GM12878 (cell line): ENCODE measurements around the gene CPVL. TPM values are rescaled to one million over a fixed set of nuclear protein-coding genes. Genes with fewer than 3 reads are reported as not detected.

Experiments used
- ATAC-seq: fragments of 200-7000 bp; cut with Tn5 transposase; 3 replicates; pipeline ENCODE4 v1.9.1; 2020; ENCODE audit warnings: mild to moderate bottlenecking, moderate library complexity
- BruUV-seq: library from RNA; stranded (reverse); fragments of 400-500 nt; replicated peaks from 2 replicates; lab custom pipeline; 2021; lab: Mats Ljungman, UMichigan
- CTCF ChIA-PET: fragments of 300-600 bp; sonication (Branson Sonifier 250); formaldehyde crosslinking; extraction: SDS; loops from one replicate; lab custom pipeline; 2021; ENCODE audit warnings: inconsistent platforms; lab: Yijun Ruan, JAX
- POLR2A ChIA-PET: fragments of 350-600 bp; formaldehyde crosslinking; extraction: SDS; loops from one replicate; lab custom pipeline; 2021; ENCODE audit warnings: inconsistent platforms; lab: Charles Lee
- RAD21 ChIA-PET: fragments of 300-600 bp; sonication (Branson Sonifier 250); formaldehyde crosslinking; loops from one replicate; lab custom pipeline; 2023; ENCODE audit warnings: antibody characterized with exemption; ENCODE audit not compliant: unreplicated experiment; lab: Charles Lee
- SMC1A ChIA-PET: fragments of 300-600 bp; sonication (Branson Sonifier 250); formaldehyde crosslinking; loops from one replicate; lab custom pipeline; 2023; ENCODE audit not compliant: unreplicated experiment, uncharacterized antibody; lab: Charles Lee
- DNase-seq: peaks from one replicate; pipeline ENCODE4 v3.0.0-alpha.2; 2011; ENCODE audit warnings: low read depth, low spot score
- FAIRE-seq: peaks from 3 replicates; lab custom pipeline; 2011; peaks lifted over from hg19 to GRCh38; lab: Jason Lieb, UNC
- H2AFZ ChIP-seq: 2 replicates; pipeline ENCODE4 v1.6.0; 2011; ENCODE audit warnings: low read depth, low read length, control low read depth; ENCODE audit not compliant: control insufficient read depth
- H3K27ac ChIP-seq: 2 replicates; pipeline ENCODE4 v1.5.1; 2011; ENCODE audit warnings: control low read depth; ENCODE audit not compliant: control insufficient read depth, insufficient read depth
- H3K27me3 ChIP-seq, 2 experiments: replicated peaks in 1 of 2; 2 replicates each; pipeline versions ENCODE4 v1.6.0 to v1.6.1; 2011; ENCODE audit warnings: low read length in 1 of 2; ENCODE audit not compliant: control insufficient read depth in 2 of 2, insufficient read depth in 2 of 2
- H3K36me3 ChIP-seq, 2 experiments: 2 replicates each; pipeline ENCODE4 v1.5.1; 2011; ENCODE audit warnings: low read length in 1 of 2; ENCODE audit not compliant: control insufficient read depth in 2 of 2, insufficient read depth in 2 of 2
- H3K4me1 ChIP-seq: 2 replicates; pipeline ENCODE4 v1.6.1; 2011; ENCODE audit warnings: mild to moderate bottlenecking, low read length, moderate library complexity, mixed read lengths; ENCODE audit not compliant: control insufficient read depth, insufficient read depth
- H3K4me2 ChIP-seq: 2 replicates; pipeline ENCODE4 v1.6.0; 2011; ENCODE audit warnings: control low read depth; ENCODE audit not compliant: control insufficient read depth, insufficient read depth
- H3K4me3 ChIP-seq: fragments of 200-600 bp; sonication (generic); 2 replicates; pipeline ENCODE4 v1.5.1; 2016
- H3K79me2 ChIP-seq: 2 replicates; pipeline ENCODE4 v1.6.0; 2011; ENCODE audit warnings: low read length; ENCODE audit not compliant: control insufficient read depth, insufficient read depth
- H3K9ac ChIP-seq: 2 replicates; pipeline ENCODE4 v1.8.0; 2011; ENCODE audit warnings: low read length, control low read depth, mixed read lengths; ENCODE audit not compliant: control insufficient read depth, insufficient read depth
- H3K9me3 ChIP-seq: replicated peaks from 3 replicates; pipeline ENCODE4 v1.5.1; 2011; ENCODE audit warnings: mild to moderate bottlenecking, low read length; ENCODE audit not compliant: control insufficient read depth, insufficient read depth
- H4K20me1 ChIP-seq: 2 replicates; pipeline ENCODE4 v1.6.0; 2011; ENCODE audit not compliant: control insufficient read depth, insufficient read depth
- CBX5 ChIP-seq: sonication (generic); IDR thresholded peaks from 2 replicates; pipeline ENCODE4 v1.6.1; 2016; ENCODE audit warnings: low read depth, moderate library complexity, mild to moderate bottlenecking, inconsistent platforms
- CEBPB ChIP-seq, 2 experiments: fragments of 150-350 bp in 1 of 2; IDR thresholded peaks; 2 replicates each; pipeline ENCODE4 v1.6.1; 2012 to 2014; ENCODE audit warnings: low read depth in 2 of 2, low read length in 2 of 2, borderline replicate concordance in 1 of 2, inconsistent platforms in 1 of 2
- CUX1 ChIP-seq: IDR thresholded peaks from 2 replicates; pipeline ENCODE4 v1.6.1; 2012; ENCODE audit warnings: improper control_type of control experiment, low read depth, low read length; ENCODE audit not compliant: insufficient replicate concordance
- IKZF1 ChIP-seq: fragments of 450-650 bp; conservative IDR thresholded peaks from 2 replicates; pipeline ENCODE4 v1.6.1; 2017; ENCODE audit warnings: antibody characterized with exemption, mild to moderate bottlenecking
- KLF5 ChIP-seq: fragments of 450-650 bp; IDR thresholded peaks from 2 replicates; pipeline ENCODE4 v1.6.1; 2014; ENCODE audit warnings: mild to moderate bottlenecking; ENCODE audit not compliant: partially characterized antibody
- LARP7 ChIP-seq: fragments of 450-650 bp; IDR thresholded peaks from 2 replicates; pipeline ENCODE4 v1.6.1; 2017; ENCODE audit warnings: mild to moderate bottlenecking
- NFIC ChIP-seq: IDR thresholded peaks from 2 replicates; pipeline ENCODE4 v1.6.1; 2012; ENCODE audit warnings: low read depth, mild to moderate bottlenecking, inconsistent platforms, low read length, moderate library complexity
- PBX3 ChIP-seq: IDR thresholded peaks from 2 replicates; pipeline ENCODE4 v1.6.1; 2011; ENCODE audit warnings: mild to moderate bottlenecking, low read depth, low read length, moderate library complexity; ENCODE audit not compliant: insufficient replicate concordance
- PKNOX1 ChIP-seq: fragments of 450-650 bp; IDR thresholded peaks from 2 replicates; pipeline ENCODE4 v1.6.1; 2016; ENCODE audit warnings: mild to moderate bottlenecking
- RBBP5 ChIP-seq: fragments of 200-600 bp; sonication (generic); conservative IDR thresholded peaks from 2 replicates; pipeline ENCODE4 v1.6.1; 2016
- SRF ChIP-seq, 2 experiments: IDR thresholded peaks; 2 replicates each; pipeline ENCODE4 v1.6.1; 2011; ENCODE audit warnings: low read depth in 2 of 2, low read length in 2 of 2, mild to moderate bottlenecking in 1 of 2, moderate library complexity in 1 of 2
- TCF7 ChIP-seq: IDR thresholded peaks from 2 replicates; pipeline ENCODE4 v1.6.1; 2014; ENCODE audit warnings: antibody characterized with exemption, borderline replicate concordance
- ZNF592 ChIP-seq: fragments of 450-650 bp; IDR thresholded peaks from 2 replicates; pipeline ENCODE4 v1.6.1; 2017; ENCODE audit warnings: mild to moderate bottlenecking, moderate library complexity
- ZSCAN29 ChIP-seq: fragments of 450-650 bp; IDR thresholded peaks from 2 replicates; pipeline ENCODE4 v1.6.1; 2017; ENCODE audit warnings: mild to moderate bottlenecking, moderate library complexity
- WGBS: methylation state at CpG from one replicate; pipeline ENCODE4 v1.1.6; 2016; ENCODE audit warnings: low lambda C conversion rate; ENCODE audit not compliant: insufficient replicate concordance, insufficient coverage; ENCODE audit errors: missing lambda C conversion rate; 5-methylcytosine and 5-hydroxymethylcytosine counted together
- in situ Hi-C: fragments of 300-500 bp; cut with MboI; formaldehyde crosslinking; loops from 9 replicates; pipeline ENCODE4 v1.14.3; 2018; ENCODE audit warnings: mixed read lengths
- intact Hi-C: fragments of 100-400 bp; cut with micrococcal nuclease; formaldehyde crosslinking; loops from one replicate; pipeline ENCODE4 v1.14.2; 2022; ENCODE audit not compliant: unreplicated experiment
- polyA plus RNA-seq, 11 experiments: library from polyadenylated mRNA; depleted of rRNA in 4 of 11; unstranded in 6 of 11; stranded (reverse) in 5 of 11; fragments of >200 nt; fragmentation: Nextera tagmentation in 4 of 11; fragmentation: Illumina TruSeq in 1 of 11; extraction: Ambion mirVana in 4 of 11; extraction: Trizol in 1 of 11; gene quantifications; 1 replicate in 1 of 11; 2 replicates in 10 of 11; pipeline versions ENCODE4 v1.2.1 to v1.2.3, GENCODE V29; 2011 to 2016; ENCODE audit warnings: inconsistent platforms in 2 of 11, missing spikeins in 2 of 11, low read depth in 1 of 11
- total RNA-seq, 4 experiments: library from RNA; depleted of rRNA in 3 of 4; stranded (reverse); fragments of >200 nt in 3 of 4; fragmentation: Illumina TruSeq in 1 of 4; extraction: Trizol in 1 of 4; gene quantifications; 2 replicates each; pipeline versions ENCODE4 v1.2.1 to v1.2.3, GENCODE V29; 2013 to 2021

The CPVL gene
- total and polyA plus RNA-seq, 10 of the 15 experiments (the other 5 are each of a cell fraction or from before 2014, with no cell fraction given): 0.59 TPM; not detected in 9

GRCh38 chr7:29014725-29015124, 131.6 kb downstream of the CPVL start:
- H3K9ac ChIP-seq: no peak overlapping the region
- DNase-seq (no peak), FAIRE-seq (no peak), ATAC-seq (no peak)
- BruUV-seq: no TSS peak
- intact Hi-C loops (no loop called here), in situ Hi-C loops (no loop called here)
- ChIA-PET CTCF (no interaction called here), SMC1A (no interaction called here), POLR2A (no interaction called here), RAD21 (no interaction called here)
- no peak overlapping the region for H3K27ac ChIP-seq
- no peaks in the 10 kb centered on the region for H3K36me3 ChIP-seq
- no peak overlapping the region for H3K4me2 ChIP-seq
- no peak overlapping the region for H3K4me3 ChIP-seq
- H4K20me1 ChIP-seq: no peaks in the 10 kb centered on the region
- H2AFZ ChIP-seq: no peak overlapping the region
- H3K4me1 ChIP-seq: no peaks in the 10 kb centered on the region
- H3K79me2 ChIP-seq: no peaks in the 10 kb centered on the region
- WGBS: 31% methylated on average over 3 of the region's 3 CpGs
- H3K27me3 ChIP-seq: no peaks in the 10 kb centered on the region
- no peaks in the 10 kb centered on the region for H3K9me3 ChIP-seq
- TF ChIP-seq CBX5 (no peak), IKZF1 (no peak), ZSCAN29 (no peak), PKNOX1 (no peak), SRF (IDR thresholded peaks at IDR 0.05; ENCODE audit: low read depth in 2 of 2, low read length in 2 of 2) (no peak), KLF5 (no peak), NFIC (no peak), RBBP5 (no peak), LARP7 (no peak), ZNF592 (no peak), CEBPB (IDR thresholded peaks at IDR 0.05; ENCODE audit: borderline replicate concordance in 1 of 2, low read depth in 2 of 2, low read length in 2 of 2) (no peak), CUX1 (no peak), PBX3 (no peak), TCF7 (no peak)
